Left hindlimb (tissue), 1 donor: Measurements from ENCODE around the gene HOXC4.
"Not testable (repeated sequence)": the region's sequence is repeated elsewhere in the genome, so short reads cannot be mapped to it uniquely, and the experiment has no call there.

Experiments
- DNase-seq: peaks from one replicate; pipeline ENCODE4 v3.0.0-alpha.2; 2018

The HOXC4 gene

GRCh38 chr12:54041097-54041690 lies 12.4 kb upstream of the HOXC4 start:
- DNase-seq = no peak

- DNase-seq = not testable (repeated sequence)
Measured at GRCh38 chr12:54042033-54042432, 11.6 kb upstream of the HOXC4 start.

GRCh38 chr12:54042970-54043853 lies 10.4 kb upstream of the HOXC4 start:
- no peak for DNase-seq

GRCh38 chr12:54044425-54045103 lies 9.1 kb upstream of the HOXC4 start:
- DNase-seq = no peak

GRCh38 chr12:54045401-54045800 lies 8.2 kb upstream of the HOXC4 start:
- DNase-seq = no peak

GRCh38 chr12:54045868-54046521 lies 7.6 kb upstream of the HOXC4 start:
- DNase-seq = no peak

GRCh38 chr12:54046809-54047159 lies 6.9 kb upstream of the HOXC4 start:
- no peak for DNase-seq

- DNase-seq = no peak
Measured at GRCh38 chr12:54047160-54047963, 6.3 kb upstream of the HOXC4 start.

- DNase-seq = no peak
Measured at GRCh38 chr12:54047964-54048303, 5.7 kb upstream of the HOXC4 start.

- DNase-seq = no peak
Measured at GRCh38 chr12:54048406-54049093, 5.1 kb upstream of the HOXC4 start.

- no peak for DNase-seq
Measured at GRCh38 chr12:54049108-54049507, 4.5 kb upstream of the HOXC4 start.

- no peak for DNase-seq
Measured at GRCh38 chr12:54050482-54050810, 3.2 kb upstream of the HOXC4 start.

- DNase-seq = no peak
Measured at GRCh38 chr12:54051026-54051842, 2.4 kb upstream of the HOXC4 start.

- no peak for DNase-seq
Measured at GRCh38 chr12:54051874-54052437, 1.7 kb upstream of the HOXC4 start.

GRCh38 chr12:54052438-54053002 lies 1.1 kb upstream of the HOXC4 start:
- no peak for DNase-seq

GRCh38 chr12:54053003-54053750 lies 458 bp upstream of the HOXC4 start:
- DNase-seq = no peak

- no peak for DNase-seq
Measured at GRCh38 chr12:54054742-54055194, 1.1 kb downstream of the HOXC4 start.

- no peak for DNase-seq
Measured at GRCh38 chr12:54055552-54055951, 1.9 kb downstream of the HOXC4 start.

- no peak for DNase-seq
Measured at GRCh38 chr12:54056110-54056509, 2.5 kb downstream of the HOXC4 start.
